Measurements from ENCODE around the gene RAET1L. TPM values are rescaled to one million over a fixed set of nuclear protein-coding genes. Genes with fewer than 3 reads are reported as not detected.

Gene RAET1L
- total and polyA plus RNA-seq, 12 donors: not detected

- DNase-seq: no peak
- H3K4me3 ChIP-seq: no peak overlapping the region
- H3K4me1 ChIP-seq (replicated peaks in 1 of 2): no peaks in the 10 kb centered on the region
- WGBS, 4 donors: 56 to 82% (median 60%) methylated on average over 6 to 11 of the region's 11 CpGs
- intact Hi-C loops (cut with DNase I): no loop called here
- no peaks in the 10 kb centered on the region for H3K9me3 ChIP-seq (replicated peaks in 1 of 3)
- no peaks in the 10 kb centered on the region for H3K27me3 ChIP-seq
- no peak overlapping the region for H3K27ac ChIP-seq
- no peaks in the 10 kb centered on the region for H3K36me3 ChIP-seq (replicated peaks in 1 of 2)
- TF ChIP-seq POLR2A (IDR thresholded peaks at IDR 0.05): no peak
- no peak for TF ChIP-seq CTCF (IDR thresholded peaks at IDR 0.05)
These were observed 28.1 kb upstream of the RAET1L start for GRCh38 chr6:150053450-150053849.

GRCh38 chr6:150050846-150051245 is 25.5 kb upstream of the RAET1L start:
- H3K36me3 ChIP-seq (replicated peaks in 1 of 2): no peaks in the 10 kb centered on the region
- H3K9me3 ChIP-seq (replicated peaks in 1 of 3): no peaks in the 10 kb centered on the region
- no peak for DNase-seq
- 48 to 60% (median 57%) methylated on average over 4 of the region's 4 CpGs for WGBS, 4 donors
- H3K4me3 ChIP-seq: no peak overlapping the region
- no peaks in the 10 kb centered on the region for H3K4me1 ChIP-seq (replicated peaks in 1 of 2)
- TF ChIP-seq CTCF (IDR thresholded peaks at IDR 0.05): no peak
- no peak for TF ChIP-seq POLR2A (IDR thresholded peaks at IDR 0.05)
- intact Hi-C loops (cut with DNase I): no loop called here
- H3K27ac ChIP-seq: no peak overlapping the region
- H3K27me3 ChIP-seq: no peaks in the 10 kb centered on the region

- TF ChIP-seq POLR2A (IDR thresholded peaks at IDR 0.05): no peak
- Histone ChIP-seq H3K36me3 (replicated peaks in 1 of 2) (no peaks in the 10 kb centered on the region), H3K4me1 (replicated peaks in 1 of 2) (no peaks in the 10 kb centered on the region), H3K27me3 (no peaks in the 10 kb centered on the region), H3K9me3 (replicated peaks in 1 of 3) (no peaks in the 10 kb centered on the region), H3K4me3 (no peak overlapping the region), H3K27ac (no peak overlapping the region)
- intact Hi-C loops (cut with DNase I): no loop called here
- DNase-seq: no peak
- WGBS, 4 donors: 70 to 84% (median 77%) methylated on average over 4 of the region's 4 CpGs
These were observed 22.8 kb upstream of the RAET1L start for GRCh38 chr6:150048099-150048498.

- H3K27me3 ChIP-seq: no peaks in the 10 kb centered on the region
- H3K4me1 ChIP-seq (replicated peaks in 1 of 2): no peaks in the 10 kb centered on the region
- peak in 1 of 7 donors; percentile 27 for DNase-seq
- no peak for TF ChIP-seq POLR2A (IDR thresholded peaks at IDR 0.05)
- H3K36me3 ChIP-seq (replicated peaks in 1 of 2): no peaks in the 10 kb centered on the region
- H3K4me3 ChIP-seq: no peak overlapping the region
- no peaks in the 10 kb centered on the region for H3K9me3 ChIP-seq (replicated peaks in 1 of 3)
- no peak overlapping the region for H3K27ac ChIP-seq
- intact Hi-C loops (cut with DNase I): no loop called here
- 87 to 95% (median 92%) methylated on average over 1 of the region's 1 CpG for WGBS, 4 donors
These were observed 21.6 kb upstream of the RAET1L start for GRCh38 chr6:150046943-150047342.

GRCh38 chr6:150044621-150045145 is 19.4 kb upstream of the RAET1L start:
- no peak overlapping the region for H3K4me3 ChIP-seq
- intact Hi-C loops (cut with DNase I): no loop called here
- no peak overlapping the region for H3K27ac ChIP-seq
- WGBS, 4 donors: 88 to 96% (median 90%) methylated on average over 10 of the region's 10 CpGs
- no peak for DNase-seq
- H3K4me1 ChIP-seq (replicated peaks in 1 of 2): no peaks in the 10 kb centered on the region
- H3K27me3 ChIP-seq: peaks cover 8% of the 10 kb centered on the region
- no peaks in the 10 kb centered on the region for H3K9me3 ChIP-seq (replicated peaks in 1 of 3)
- no peak for TF ChIP-seq CTCF (IDR thresholded peaks at IDR 0.05)
- TF ChIP-seq POLR2A (IDR thresholded peaks at IDR 0.05): no peak
- no peaks in the 10 kb centered on the region for H3K36me3 ChIP-seq (replicated peaks in 1 of 2)

Measured in adrenal gland (tissue), 12 donors.